Measurements from ENCODE around the gene ZSCAN10. TPM values are rescaled to one million over a fixed set of nuclear protein-coding genes. Genes with fewer than 3 reads are reported as not detected.

The ZSCAN10 gene
- total and polyA plus RNA-seq, 2 experiments from 2014 or later: 217 to 519 TPM

- peak overlapping the region; percentile 94 for H3K4me3 ChIP-seq
- Mint-ChIP-seq H3K27me3 (ENCODE audit: insufficient read depth, low read depth, poor library complexity) (peaks cover 23% of the 10 kb centered on the region), H3K4me3 (peak overlapping the region; percentile 84), H3K4me1 (peaks cover 13% of the 10 kb centered on the region), H3K36me3 (ENCODE audit: low read depth) (peaks cover 23% of the 10 kb centered on the region), H3K27ac (no peak overlapping the region), H3K9me3 (peaks cover 7% of the 10 kb centered on the region; the same call in 2 of the 3 replicates)
- no peak for DNase-seq (ENCODE audit: low spot score)
- H3K27me3 ChIP-seq (ENCODE audit: insufficient read depth): peaks cover 34% of the 10 kb centered on the region
- H3K4me1 ChIP-seq (ENCODE audit: insufficient read depth): peaks cover 17% of the 10 kb centered on the region; the same call in 1 of the 2 replicates
- no peak overlapping the region for H3K27ac ChIP-seq (ENCODE audit: low read depth)
- no peaks in the 10 kb centered on the region for H3K36me3 ChIP-seq (ENCODE audit: insufficient read depth)
- no peaks in the 10 kb centered on the region for H3K9me2 ChIP-seq (ENCODE audit: insufficient read depth)
- TF ChIP-seq CREB1 (CRISPR knock-in tag; IDR thresholded peaks at IDR 0.05; ENCODE audit: low read depth): no peak
- TF ChIP-seq EZH2 (IDR thresholded peaks at IDR 0.05; ENCODE audit: low read depth, unreplicated experiment): no peak
- H4K20me1 ChIP-seq (replicated peaks; ENCODE audit: insufficient read depth): peaks cover 4% of the 10 kb centered on the region
- H3K4me2 ChIP-seq: peak overlapping the region; percentile 96
- H3K79me2 ChIP-seq (replicated peaks; ENCODE audit: insufficient read depth): peaks cover 5% of the 10 kb centered on the region
- no peak for ATAC-seq
- peaks cover 17% of the 10 kb centered on the region for H3F3A ChIP-seq (replicated peaks; ENCODE audit: low read depth)
- no peak overlapping the region for H2AFZ ChIP-seq
Measured at GRCh38 chr16:3044708-3045107, 54.4 kb downstream of the ZSCAN10 start.

DNA sequence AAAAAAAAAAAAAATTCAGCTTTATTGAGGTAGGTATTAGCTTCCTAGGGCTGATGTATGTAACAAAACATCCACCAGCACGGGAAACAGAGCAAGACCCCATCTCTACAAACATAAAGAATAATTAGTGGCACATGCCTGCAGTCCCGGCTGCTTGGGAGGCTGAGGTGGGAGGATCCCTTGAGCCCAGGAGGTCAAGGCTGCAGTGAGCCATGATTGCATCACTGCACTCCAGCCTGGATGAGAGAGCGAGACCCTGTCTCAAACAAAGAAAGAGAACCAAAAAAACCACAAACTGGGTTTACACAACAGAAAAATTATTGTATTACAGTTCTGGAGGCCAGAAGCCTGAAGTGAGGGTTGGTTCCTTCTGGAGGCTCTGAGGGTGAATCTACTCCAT is 56.7 kb downstream of the ZSCAN10 start:
- peaks cover 7% of the 10 kb centered on the region; the same call in 2 of the 3 replicates for H3K9me3 Mint-ChIP-seq
- H3K4me2 ChIP-seq: no peak overlapping the region
- H3K36me3 Mint-ChIP-seq (ENCODE audit: low read depth): peaks cover 20% of the 10 kb centered on the region
- H2AFZ ChIP-seq: no peak overlapping the region
- no peak overlapping the region for H3K27ac ChIP-seq (ENCODE audit: low read depth)
- H3K27me3 ChIP-seq (ENCODE audit: insufficient read depth): peaks cover 17% of the 10 kb centered on the region
- peaks cover 20% of the 10 kb centered on the region; the same call in 1 of the 2 replicates for H3K4me1 ChIP-seq (ENCODE audit: insufficient read depth)
- H3K36me3 ChIP-seq (ENCODE audit: insufficient read depth): no peaks in the 10 kb centered on the region
- H4K20me1 ChIP-seq (replicated peaks; ENCODE audit: insufficient read depth): peaks cover 4% of the 10 kb centered on the region
- peaks cover 18% of the 10 kb centered on the region for H3K27me3 Mint-ChIP-seq (ENCODE audit: insufficient read depth, low read depth, poor library complexity)
- peaks cover 25% of the 10 kb centered on the region for H3K4me1 Mint-ChIP-seq
- H3K27ac Mint-ChIP-seq: no peak overlapping the region
- H3K4me3 ChIP-seq: no peak overlapping the region
- peaks cover 5% of the 10 kb centered on the region for H3K79me2 ChIP-seq (replicated peaks; ENCODE audit: insufficient read depth)
- no peaks in the 10 kb centered on the region for H3K9me2 ChIP-seq (ENCODE audit: insufficient read depth)
- no peak for DNase-seq (ENCODE audit: low spot score)
- peaks cover 11% of the 10 kb centered on the region; the same call in 1 of the 2 replicates for H3F3A ChIP-seq (replicated peaks; ENCODE audit: low read depth)
- ATAC-seq: no peak
- no peak overlapping the region for H3K4me3 Mint-ChIP-seq
- TF ChIP-seq ETS1 (IDR thresholded peaks at IDR 0.05): no peak
- TF ChIP-seq ZNF114 (CRISPR knock-in tag; IDR thresholded peaks at IDR 0.05): no peak
- no peak for TF ChIP-seq STAT1 (IDR thresholded peaks at IDR 0.05; ENCODE audit: unreplicated experiment)
- TF ChIP-seq, protein P1, sequence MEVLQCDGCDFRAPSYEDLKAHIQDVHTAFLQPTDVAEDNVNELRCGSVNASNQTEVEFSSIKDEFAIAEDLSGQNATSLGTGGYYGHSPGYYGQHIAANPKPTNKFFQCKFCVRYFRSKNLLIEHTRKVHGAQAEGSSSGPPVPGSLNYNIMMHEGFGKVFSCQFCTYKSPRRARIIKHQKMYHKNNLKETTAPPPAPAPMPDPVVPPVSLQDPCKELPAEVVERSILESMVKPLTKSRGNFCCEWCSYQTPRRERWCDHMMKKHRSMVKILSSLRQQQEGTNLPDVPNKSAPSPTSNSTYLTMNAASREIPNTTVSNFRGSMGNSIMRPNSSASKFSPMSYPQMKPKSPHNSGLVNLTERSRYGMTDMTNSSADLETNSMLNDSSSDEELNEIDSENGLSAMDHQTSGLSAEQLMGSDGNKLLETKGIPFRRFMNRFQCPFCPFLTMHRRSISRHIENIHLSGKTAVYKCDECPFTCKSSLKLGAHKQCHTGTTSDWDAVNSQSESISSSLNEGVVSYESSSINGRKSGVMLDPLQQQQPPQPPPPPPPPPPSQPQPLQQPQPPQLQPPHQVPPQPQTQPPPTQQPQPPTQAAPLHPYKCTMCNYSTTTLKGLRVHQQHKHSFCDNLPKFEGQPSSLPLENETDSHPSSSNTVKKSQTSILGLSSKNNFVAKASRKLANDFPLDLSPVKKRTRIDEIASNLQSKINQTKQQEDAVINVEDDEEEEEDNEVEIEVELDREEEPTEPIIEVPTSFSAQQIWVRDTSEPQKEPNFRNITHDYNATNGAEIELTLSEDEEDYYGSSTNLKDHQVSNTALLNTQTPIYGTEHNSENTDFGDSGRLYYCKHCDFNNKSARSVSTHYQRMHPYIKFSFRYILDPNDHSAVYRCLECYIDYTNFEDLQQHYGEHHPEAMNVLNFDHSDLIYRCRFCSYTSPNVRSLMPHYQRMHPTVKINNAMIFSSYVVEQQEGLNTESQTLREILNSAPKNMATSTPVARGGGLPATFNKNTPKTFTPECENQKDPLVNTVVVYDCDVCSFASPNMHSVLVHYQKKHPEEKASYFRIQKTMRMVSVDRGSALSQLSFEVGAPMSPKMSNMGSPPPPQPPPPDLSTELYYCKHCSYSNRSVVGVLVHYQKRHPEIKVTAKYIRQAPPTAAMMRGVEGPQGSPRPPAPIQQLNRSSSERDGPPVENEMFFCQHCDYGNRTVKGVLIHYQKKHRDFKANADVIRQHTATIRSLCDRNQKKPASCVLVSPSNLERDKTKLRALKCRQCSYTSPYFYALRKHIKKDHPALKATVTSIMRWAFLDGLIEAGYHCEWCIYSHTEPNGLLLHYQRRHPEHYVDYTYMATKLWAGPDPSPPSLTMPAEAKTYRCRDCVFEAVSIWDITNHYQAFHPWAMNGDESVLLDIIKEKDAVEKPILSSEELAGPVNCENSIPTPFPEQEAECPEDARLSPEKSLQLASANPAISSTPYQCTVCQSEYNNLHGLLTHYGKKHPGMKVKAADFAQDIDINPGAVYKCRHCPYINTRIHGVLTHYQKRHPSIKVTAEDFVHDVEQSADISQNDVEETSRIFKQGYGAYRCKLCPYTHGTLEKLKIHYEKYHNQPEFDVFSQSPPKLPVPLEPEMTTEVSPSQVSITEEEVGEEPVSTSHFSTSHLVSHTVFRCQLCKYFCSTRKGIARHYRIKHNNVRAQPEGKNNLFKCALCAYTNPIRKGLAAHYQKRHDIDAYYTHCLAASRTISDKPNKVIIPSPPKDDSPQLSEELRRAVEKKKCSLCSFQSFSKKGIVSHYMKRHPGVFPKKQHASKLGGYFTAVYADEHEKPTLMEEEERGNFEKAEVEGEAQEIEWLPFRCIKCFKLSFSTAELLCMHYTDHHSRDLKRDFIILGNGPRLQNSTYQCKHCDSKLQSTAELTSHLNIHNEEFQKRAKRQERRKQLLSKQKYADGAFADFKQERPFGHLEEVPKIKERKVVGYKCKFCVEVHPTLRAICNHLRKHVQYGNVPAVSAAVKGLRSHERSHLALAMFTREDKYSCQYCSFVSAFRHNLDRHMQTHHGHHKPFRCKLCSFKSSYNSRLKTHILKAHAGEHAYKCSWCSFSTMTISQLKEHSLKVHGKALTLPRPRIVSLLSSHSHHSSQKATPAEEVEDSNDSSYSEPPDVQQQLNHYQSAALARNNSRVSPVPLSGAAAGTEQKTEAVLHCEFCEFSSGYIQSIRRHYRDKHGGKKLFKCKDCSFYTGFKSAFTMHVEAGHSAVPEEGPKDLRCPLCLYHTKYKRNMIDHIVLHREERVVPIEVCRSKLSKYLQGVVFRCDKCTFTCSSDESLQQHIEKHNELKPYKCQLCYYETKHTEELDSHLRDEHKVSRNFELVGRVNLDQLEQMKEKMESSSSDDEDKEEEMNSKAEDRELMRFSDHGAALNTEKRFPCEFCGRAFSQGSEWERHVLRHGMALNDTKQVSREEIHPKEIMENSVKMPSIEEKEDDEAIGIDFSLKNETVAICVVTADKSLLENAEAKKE (CRISPR knock-in tag; IDR thresholded peaks at IDR 0.05): no peak
- TF ChIP-seq POLR2AphosphoS5 (IDR thresholded peaks at IDR 0.05; ENCODE audit: low read depth): no peak
- TF ChIP-seq REST (IDR thresholded peaks at IDR 0.05; ENCODE audit: unreplicated experiment): no peak
- no peak for TF ChIP-seq ZNF331 (CRISPR knock-in tag; IDR thresholded peaks at IDR 0.05; ENCODE audit: low read depth)
- no peak for TF ChIP-seq NANOG (IDR thresholded peaks at IDR 0.05; ENCODE audit: borderline replicate concordance)
- no peak for TF ChIP-seq EZH2 (IDR thresholded peaks at IDR 0.05; ENCODE audit: low read depth, unreplicated experiment)

Measured in GM23338 (cell line).